Stimulated activated CD8-positive, alpha-beta memory T cell treated with anti-CD3 and anti-CD28 coated beads, Interleukin-15, amount 100 ng/mL, for 24 hours (primary cell): Measurements from ENCODE around the gene PLEKHG3.

Source experiments
- DNase-seq: peaks from one replicate; pipeline ENCODE4 v3.0.0-alpha.2; 2020; ENCODE audit warnings: low read depth

Gene PLEKHG3

DNA sequence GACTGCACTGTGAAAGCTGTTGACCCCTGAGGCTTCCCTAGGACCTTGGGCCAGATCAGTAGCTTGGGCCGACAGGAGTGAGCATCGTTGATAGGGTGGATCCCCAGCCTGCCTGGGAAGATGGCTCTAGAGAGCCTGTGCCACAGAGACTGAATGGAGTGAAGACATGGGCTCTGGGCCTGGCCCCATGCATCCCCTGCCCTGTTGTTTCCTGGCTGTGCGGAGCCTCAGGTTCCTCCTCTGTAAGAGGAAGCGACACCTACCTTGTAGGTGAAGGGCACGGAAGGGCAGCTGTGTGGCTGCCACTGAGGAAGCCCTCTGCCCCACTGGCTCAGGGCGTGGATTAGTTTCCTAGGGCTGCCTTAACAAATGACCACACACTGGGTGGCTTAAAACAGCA, 23.9 kb downstream of the PLEKHG3 start:
- no peak for DNase-seq

DNA sequence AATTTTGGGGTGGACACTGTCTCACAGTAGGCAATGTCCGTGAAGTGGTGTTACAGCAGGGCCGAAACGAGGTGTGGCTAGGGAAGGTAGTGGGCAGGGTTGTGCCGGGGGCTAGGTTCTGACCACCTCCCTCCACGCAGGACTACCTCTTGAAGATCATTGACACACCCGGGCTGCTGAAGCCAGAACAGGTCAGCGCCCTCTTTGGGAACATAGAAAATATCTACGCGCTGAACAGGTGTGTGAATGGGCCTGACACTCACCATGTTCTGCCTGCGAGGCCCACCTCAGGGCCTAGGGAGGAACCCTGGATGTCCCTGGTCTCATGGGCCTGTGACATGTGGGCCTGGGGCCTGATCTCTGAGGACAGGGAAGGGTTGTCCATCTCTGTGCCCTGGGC, 24.6 kb downstream of the PLEKHG3 start:
- DNase-seq, result no peak

DNA sequence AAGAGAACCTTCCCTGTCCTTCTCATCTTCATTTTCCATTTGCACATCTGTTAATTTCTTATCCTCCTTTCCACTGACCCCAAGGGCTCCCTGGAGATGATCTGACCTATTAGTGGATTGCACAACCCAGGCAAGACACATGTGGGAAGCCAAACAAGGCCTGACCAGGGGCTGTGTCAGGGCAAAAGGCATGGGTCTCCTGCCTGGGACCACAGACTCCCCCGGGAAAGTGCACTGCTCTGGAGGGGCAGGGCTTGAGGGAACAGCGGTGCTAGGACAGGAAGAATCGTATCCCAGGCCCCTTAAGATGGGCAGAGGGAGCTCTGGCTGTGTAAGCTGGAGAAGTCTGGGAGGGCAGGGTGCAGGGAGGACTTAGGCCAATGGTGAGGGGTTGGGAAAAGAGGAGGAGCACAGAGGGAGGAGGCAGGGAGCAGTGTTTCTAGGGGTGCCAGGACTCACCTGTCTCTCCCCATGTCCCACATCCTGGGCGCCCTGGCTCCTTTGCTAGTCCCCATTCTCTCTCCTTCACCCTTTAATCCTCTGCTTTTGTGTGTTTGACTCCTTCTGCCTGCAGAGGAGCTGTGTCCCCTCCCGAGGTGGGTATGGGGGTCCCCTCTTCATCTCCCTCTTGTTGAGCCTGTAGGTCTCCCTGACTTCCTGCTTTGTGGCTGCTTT, 25.3 kb downstream of the PLEKHG3 start:
- no peak for DNase-seq

DNA sequence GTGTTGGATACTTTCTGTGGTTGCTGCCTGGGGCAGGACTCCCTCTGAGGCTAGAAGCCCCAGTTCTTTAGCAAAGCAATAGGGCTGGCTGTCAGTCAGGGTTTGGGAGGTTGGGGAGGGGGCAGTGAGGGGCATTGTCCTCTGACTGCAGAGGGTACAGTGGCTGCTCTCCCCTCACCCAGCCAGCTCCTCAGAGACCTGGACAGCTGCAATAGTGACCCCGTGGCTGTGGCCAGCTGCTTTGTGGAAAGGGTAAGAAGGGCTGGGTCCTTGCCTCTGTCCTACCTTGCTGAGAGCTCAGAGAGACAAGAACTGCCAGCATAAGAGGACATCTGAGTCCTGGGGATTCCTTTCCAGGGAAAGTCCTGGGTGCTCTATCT, 25.8 kb downstream of the PLEKHG3 start:
- DNase-seq, result no peak

GRCh38 chr14:64730681-64731080, 26.5 kb downstream of the PLEKHG3 start:
- no peak for DNase-seq

DNA sequence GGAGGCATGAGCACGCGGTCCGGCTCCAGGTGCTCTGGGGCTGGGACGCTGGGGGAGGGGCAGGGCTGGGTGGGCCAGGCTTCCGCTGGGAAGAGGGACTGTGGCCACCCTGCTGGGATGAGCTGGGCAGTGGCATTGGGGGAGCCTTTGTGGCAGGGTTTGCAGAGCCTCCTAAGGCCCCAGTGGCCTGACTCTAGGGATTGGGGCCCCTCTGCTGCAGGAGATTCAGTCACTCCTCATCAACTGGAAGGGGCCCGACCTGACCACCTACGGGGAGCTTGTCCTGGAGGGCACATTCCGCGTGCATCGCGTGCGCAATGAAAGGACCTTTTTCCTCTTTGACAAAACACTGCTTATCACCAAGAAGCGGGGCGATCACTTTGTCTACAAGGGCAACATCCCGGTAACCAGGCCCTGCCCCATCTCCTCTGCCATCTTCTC, 26.9 kb downstream of the PLEKHG3 start:
- DNase-seq, result no peak

- DNase-seq, result no peak
Measured at GRCh38 chr14:64732066-64732465, 27.8 kb downstream of the PLEKHG3 start.

GRCh38 chr14:64732536-64733120, 28.4 kb downstream of the PLEKHG3 start:
- DNase-seq, result no peak

GRCh38 chr14:64733321-64733720, 29.1 kb downstream of the PLEKHG3 start:
- no peak for DNase-seq

DNA sequence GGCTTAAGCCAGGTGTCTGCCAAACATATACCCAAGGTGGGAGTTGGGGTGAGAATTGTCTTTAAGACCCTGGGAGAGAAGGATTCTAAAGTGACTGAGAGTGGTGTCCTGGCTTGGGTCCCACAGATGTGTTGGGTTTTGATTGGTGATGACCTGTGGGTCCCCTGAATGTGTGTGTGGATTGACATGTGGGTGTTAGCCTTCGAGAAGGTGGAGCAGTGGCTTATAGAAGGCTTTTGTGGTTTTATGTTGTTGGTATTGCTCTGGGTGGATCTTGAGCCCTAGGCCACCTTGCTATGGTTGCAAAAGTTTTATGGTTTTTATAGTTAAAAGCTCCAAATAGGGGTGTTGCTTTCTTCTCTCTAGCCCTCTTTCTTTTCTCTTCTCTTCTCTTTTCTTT, 29.7 kb downstream of the PLEKHG3 start:
- DNase-seq, result no peak

- DNase-seq, result no peak
Measured at GRCh38 chr14:64734990-64735389, 30.8 kb downstream of the PLEKHG3 start.

DNA sequence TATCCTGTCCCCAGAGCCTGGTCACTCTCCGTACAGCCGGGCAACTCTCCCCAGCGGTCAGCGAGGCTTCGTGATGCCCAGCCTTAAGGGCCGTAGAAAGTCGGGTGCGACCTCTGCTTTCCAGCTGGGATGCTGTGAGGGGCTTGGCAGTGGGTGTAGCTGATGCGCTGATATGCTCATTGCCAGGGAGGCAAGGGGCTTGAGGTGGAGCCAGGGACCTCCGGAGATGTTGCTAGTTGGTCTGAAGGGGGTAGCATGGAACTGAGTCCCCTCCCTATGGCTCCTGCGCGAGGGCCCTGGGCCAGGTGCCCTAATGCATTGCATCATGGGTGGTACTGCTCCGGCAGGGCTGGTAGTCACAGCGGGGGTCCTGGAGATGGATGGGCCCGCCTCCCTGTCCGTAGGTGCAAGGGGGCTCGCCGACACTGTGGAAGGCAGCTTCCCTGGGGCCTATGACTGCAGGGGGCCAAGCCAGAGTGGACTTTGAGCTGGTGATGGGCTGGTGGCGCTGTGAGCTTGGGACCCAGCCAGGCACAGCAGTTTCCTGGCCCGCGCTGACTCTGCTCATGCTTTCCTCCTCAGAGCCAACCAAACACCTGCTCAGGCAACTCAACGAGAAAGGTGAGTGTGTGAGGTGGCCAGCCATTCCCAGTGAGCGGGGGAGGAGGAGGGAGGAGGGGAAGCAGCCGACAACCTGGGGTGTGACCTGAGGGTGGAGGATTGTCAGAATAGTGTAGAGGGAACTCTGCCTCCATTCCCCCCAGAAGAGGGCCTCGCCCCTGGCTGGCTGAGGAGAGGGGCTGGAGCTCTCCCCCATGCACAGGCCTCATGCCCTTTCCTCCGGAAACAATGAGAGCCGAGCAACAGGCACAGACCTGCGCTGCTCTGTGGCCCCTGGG, 32.3 kb downstream of the PLEKHG3 start:
- no peak for DNase-seq

GRCh38 chr14:64737391-64738280, 33.4 kb downstream of the PLEKHG3 start:
- no peak for DNase-seq

DNA sequence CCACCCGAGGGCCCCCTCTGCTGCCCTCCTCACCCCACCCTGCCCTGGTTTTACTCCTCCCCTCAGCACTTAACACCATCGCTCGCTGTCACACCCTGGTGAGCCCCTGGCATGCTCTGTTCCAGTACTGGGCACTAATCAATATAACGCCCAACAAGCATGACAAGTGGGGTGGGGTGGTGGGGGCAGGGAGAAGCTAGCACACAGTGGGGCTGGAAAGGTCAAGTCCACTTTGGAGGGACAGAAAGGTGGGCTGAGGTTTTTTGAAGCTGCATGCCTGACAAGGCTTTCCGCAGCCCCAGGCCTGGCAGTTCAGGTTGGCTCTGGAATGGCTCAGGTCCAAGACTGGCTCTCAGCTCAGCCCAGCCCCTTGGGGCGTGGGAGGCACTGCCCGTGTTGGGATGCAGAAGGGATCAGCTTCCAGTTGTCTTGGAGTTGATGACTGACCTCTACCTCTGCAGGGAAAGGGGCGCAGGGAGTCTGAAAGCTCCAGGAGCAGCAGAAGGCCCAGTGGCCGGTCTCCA, 34.1 kb downstream of the PLEKHG3 start:
- no peak for DNase-seq

DNA sequence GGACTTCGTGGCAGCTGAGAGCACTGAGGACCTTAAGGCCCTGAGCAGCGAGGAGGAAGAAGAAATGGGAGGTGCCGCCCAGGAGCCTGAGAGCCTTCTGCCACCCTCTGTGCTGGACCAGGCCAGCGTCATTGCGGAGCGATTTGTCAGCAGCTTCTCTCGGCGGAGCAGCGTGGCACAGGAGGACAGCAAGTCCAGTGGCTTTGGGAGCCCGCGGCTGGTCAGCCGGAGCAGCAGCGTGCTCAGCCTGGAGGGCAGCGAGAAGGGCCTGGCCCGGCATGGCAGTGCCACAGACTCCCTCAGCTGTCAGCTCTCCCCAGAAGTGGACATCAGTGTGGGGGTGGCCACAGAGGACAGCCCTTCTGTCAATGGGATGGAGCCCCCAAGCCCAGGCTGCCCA, 37.0 kb downstream of the PLEKHG3 start:
- DNase-seq, result no peak

DNA sequence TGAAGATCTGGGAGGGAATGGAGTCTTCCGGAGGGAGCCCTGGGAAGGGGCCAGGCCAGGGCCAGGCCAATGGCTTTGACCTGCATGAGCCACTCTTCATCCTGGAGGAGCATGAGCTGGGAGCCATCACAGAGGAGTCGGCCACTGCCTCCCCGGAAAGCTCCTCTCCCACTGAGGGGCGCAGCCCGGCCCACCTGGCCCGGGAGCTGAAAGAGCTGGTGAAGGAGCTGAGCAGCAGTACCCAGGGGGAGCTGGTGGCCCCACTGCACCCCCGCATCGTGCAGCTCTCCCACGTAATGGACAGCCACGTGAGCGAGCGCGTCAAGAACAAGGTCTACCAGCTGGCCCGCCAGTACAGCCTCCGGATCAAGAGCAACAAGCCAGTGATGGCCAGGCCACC, 37.7 kb downstream of the PLEKHG3 start:
- DNase-seq, result no peak

GRCh38 chr14:64743061-64743460, 38.8 kb downstream of the PLEKHG3 start:
- no peak for DNase-seq

DNA sequence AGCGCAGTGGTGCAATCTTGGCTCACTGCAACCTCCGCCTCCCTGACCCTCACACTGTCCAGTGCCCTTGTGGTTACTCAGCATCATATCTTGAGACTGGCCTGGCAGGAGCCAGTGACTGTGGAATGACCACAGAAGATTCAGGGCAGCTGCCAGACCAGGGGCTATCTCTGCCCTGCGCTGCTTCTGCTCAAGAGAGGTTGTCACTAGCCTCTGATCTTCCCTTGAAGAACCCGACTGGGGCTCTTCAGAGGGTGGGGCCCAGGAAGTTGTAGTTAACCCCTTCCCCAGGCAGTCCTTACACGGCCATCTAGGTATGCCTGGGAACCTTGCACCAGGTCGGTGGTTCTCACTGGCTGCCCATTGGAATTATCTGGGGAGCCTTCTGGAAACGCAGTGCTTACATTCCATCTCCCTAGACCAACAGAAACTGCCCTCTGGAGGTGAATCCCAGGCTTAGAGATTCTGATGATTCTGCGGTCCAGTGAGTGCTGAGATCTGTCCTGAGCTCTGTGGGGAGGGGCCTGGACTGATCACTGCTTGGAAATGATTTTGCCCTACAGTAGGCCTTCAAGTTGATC, 41.4 kb downstream of the PLEKHG3 start:
- no peak for DNase-seq

GRCh38 chr14:64746298-64747250, 42.4 kb downstream of the PLEKHG3 start:
- no peak for DNase-seq

GRCh38 chr14:64747327-64747726, 43.1 kb downstream of the PLEKHG3 start:
- DNase-seq, result no peak
